Upper lobe of left lung (tissue), 6 donors: ENCODE data around the gene SCUBE1. TPM values are rescaled to one million over a fixed set of nuclear protein-coding genes. Genes with fewer than 3 reads are reported as not detected.

Experiments
- ATAC-seq, 2 donors: fragments of 200-7000 bp; cut with Tn5 transposase; one replicate each; pipeline ENCODE4 v1.9.1; 2022; ENCODE audit warnings: mild to moderate bottlenecking in 2 of 2, moderate library complexity in 2 of 2; ENCODE audit not compliant: low FRiP score in 2 of 2
- DNase-seq, 2 donors: peaks; one replicate each; pipeline ENCODE4 v3.0.0-alpha.2; 2019 to 2020
- H3K27ac ChIP-seq, 4 donors: fragments of 200-600 bp; sonication (generic); one replicate each; pipeline ENCODE4 v1.5.1; 2016 to 2019
- H3K27me3 ChIP-seq, 4 donors: fragments of 200-600 bp; sonication (generic); one replicate each; pipeline ENCODE4 v1.5.1; 2017 to 2019
- H3K36me3 ChIP-seq, 4 donors: fragments of 200-600 bp; sonication (generic); one replicate each; pipeline ENCODE4 v1.5.1; 2016 to 2019
- H3K4me1 ChIP-seq, 4 donors: fragments of 200-600 bp; sonication (generic); one replicate each; pipeline ENCODE4 v1.5.1; 2018 to 2019
- H3K4me3 ChIP-seq, 4 donors: fragments of 200-600 bp; sonication (generic); one replicate each; pipeline ENCODE4 v1.5.1; 2017 to 2019; ENCODE audit warnings: mild to moderate bottlenecking in 2 of 4, moderate library complexity in 1 of 4
- H3K9me3 ChIP-seq, 4 donors: fragments of 200-600 bp; sonication (generic); one replicate each; pipeline ENCODE4 v1.5.1; 2018 to 2019
- EP300 ChIP-seq, 4 donors: sonication (generic); formaldehyde crosslinking; IDR thresholded peaks; one replicate each; pipeline ENCODE4 v1.5.1; 2017; ENCODE audit warnings: antibody characterized with exemption in 4 of 4, control low read depth in 2 of 4
- POLR2A ChIP-seq, 4 donors: fragments of 450-650 bp; IDR thresholded peaks; one replicate each; pipeline ENCODE4 v1.5.1; 2016 to 2017; ENCODE audit warnings: antibody characterized with exemption in 4 of 4, mild to moderate bottlenecking in 2 of 4
- POLR2AphosphoS5 ChIP-seq, 2 donors: sonication (generic); formaldehyde crosslinking; IDR thresholded peaks; one replicate each; pipeline ENCODE4 v1.5.1; 2017; ENCODE audit warnings: antibody characterized with exemption in 2 of 2
- WGBS, 2 donors: methylation state at CpG; one replicate each; pipeline ENCODE4 v1.1.5; 2017 to 2018; 5-methylcytosine and 5-hydroxymethylcytosine counted together
- total RNA-seq, 6 donors: library from RNA; depleted of rRNA in 4 of 6; stranded (reverse); fragments of >200 nt in 4 of 6; gene quantifications; one replicate each; pipeline versions ENCODE4 v1.1.0 to v1.2.1, GENCODE V29; 2016 to 2021
- TF ChIP-seq, protein P1 (sequence below), 6 experiments: fragments of 450-650 bp in 4 of 6; fragments of 200-600 bp in 2 of 6; sonication (generic) in 2 of 6; IDR thresholded peaks; one replicate each; pipeline ENCODE4 v1.5.1; 2016 to 2019; ENCODE audit warnings: antibody characterized with exemption in 6 of 6
- donor health status: DM: no; HTN: no; CAD: no; lungs with moderate emphysema.
- donor health status: DM: no; HTN: yes; CAD: no; lungs with severe emphysema.

Gene SCUBE1
- total RNA-seq, 6 donors from 2014 or later = 9.7 to 55.9 (median 20.8) TPM

DNA sequence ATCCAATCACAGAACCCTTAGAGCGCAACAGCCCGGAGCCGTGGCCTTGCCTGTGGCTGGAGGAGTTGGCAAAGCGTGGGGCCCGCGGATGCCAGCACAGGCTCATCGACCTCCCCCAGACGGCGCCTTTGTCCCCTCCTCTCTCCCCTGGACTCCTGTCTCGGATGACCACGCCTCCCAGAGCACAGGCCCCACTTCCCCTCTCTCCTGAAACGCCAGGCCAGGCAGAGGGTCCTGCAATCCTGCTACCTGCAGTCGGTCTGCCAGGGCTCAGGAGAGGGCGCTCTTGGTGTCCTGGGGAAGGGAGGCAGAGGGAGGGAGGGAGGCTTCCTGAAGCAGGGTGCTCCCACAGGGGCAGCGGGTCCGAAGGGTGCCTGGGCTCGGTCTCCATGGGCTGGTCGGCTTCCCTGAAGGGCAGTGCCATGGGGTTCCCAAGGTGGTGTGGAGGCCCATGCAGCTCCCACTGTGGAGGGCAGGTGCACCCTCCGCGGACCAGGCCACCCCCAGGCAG is 139.6 kb downstream of the SCUBE1 start:
- ATAC-seq = no peak
- Histone ChIP-seq H3K4me1 (peaks cover 0 to 4% (median 0%) of the 10 kb centered on the region in 4 donors), H3K27me3 (no peaks in the 10 kb centered on the region), H3K27ac (no peak overlapping the region), H3K4me3 (no peak overlapping the region), H3K9me3 (no peaks in the 10 kb centered on the region), H3K36me3 (peaks cover 0 to 3% (median 0%) of the 10 kb centered on the region in 4 donors)
- DNase-seq = peak in 1 of 2 donors; percentile 77
- WGBS, 2 donors = 71 to 72% methylated on average over 12 to 14 of the region's 20 CpGs
- TF ChIP-seq POLR2A (IDR thresholded peaks at IDR 0.05) = no peak
- TF ChIP-seq, protein P1, sequence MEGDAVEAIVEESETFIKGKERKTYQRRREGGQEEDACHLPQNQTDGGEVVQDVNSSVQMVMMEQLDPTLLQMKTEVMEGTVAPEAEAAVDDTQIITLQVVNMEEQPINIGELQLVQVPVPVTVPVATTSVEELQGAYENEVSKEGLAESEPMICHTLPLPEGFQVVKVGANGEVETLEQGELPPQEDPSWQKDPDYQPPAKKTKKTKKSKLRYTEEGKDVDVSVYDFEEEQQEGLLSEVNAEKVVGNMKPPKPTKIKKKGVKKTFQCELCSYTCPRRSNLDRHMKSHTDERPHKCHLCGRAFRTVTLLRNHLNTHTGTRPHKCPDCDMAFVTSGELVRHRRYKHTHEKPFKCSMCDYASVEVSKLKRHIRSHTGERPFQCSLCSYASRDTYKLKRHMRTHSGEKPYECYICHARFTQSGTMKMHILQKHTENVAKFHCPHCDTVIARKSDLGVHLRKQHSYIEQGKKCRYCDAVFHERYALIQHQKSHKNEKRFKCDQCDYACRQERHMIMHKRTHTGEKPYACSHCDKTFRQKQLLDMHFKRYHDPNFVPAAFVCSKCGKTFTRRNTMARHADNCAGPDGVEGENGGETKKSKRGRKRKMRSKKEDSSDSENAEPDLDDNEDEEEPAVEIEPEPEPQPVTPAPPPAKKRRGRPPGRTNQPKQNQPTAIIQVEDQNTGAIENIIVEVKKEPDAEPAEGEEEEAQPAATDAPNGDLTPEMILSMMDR (IDR thresholded peaks at IDR 0.05) = no peak
- no peak for TF ChIP-seq EP300 (IDR thresholded peaks at IDR 0.05)
- TF ChIP-seq POLR2AphosphoS5 (IDR thresholded peaks at IDR 0.05) = no peak

DNA sequence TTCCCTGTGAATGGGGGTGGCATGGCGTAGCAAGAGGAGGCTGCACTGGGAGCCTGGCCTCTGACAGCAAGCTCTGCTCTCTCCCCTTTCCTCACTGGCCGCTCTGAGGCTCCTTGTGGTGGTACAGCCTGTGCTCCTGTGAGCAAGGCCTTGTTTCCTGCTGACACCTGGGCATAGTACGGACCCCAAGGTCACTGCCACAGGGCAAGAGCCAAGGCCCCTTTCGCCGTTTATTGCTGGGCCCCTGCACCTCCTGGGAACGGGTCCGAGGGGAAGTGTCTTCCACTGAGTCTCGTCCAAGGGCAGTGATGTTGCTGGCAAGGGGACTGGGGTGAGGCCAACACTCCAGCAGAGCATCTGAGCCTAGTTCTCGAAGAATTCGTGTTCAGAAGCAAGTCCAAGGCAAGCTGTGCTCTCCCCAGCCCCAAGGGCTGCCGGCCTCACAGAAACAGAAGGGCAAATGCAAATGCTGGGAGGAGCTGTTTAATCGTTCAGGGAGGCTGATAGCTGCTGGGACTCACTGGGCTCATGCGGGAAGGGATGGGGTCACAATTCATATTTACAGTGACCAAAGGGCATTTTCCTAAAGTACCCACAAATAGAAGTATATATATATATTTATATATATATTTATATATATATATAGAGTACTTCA is 140.3 kb downstream of the SCUBE1 start:
- ATAC-seq = no peak
- H3K9me3 ChIP-seq = no peaks in the 10 kb centered on the region
- no peak for TF ChIP-seq POLR2AphosphoS5 (IDR thresholded peaks at IDR 0.05)
- TF ChIP-seq POLR2A (IDR thresholded peaks at IDR 0.05) = no peak
- TF ChIP-seq, protein P1 (IDR thresholded peaks at IDR 0.05) = no peak
- no peak for TF ChIP-seq EP300 (IDR thresholded peaks at IDR 0.05)
- DNase-seq = no peak
- 75 to 85% methylated on average over 7 to 13 of the region's 13 CpGs for WGBS, 2 donors
- no peak overlapping the region for H3K27ac ChIP-seq
- peaks cover 0 to 4% (median 0%) of the 10 kb centered on the region in 4 donors for H3K4me1 ChIP-seq
- no peak overlapping the region for H3K4me3 ChIP-seq
- H3K36me3 ChIP-seq = peaks cover 0 to 3% (median 0%) of the 10 kb centered on the region in 4 donors
- H3K27me3 ChIP-seq = no peaks in the 10 kb centered on the region

GRCh38 chr22:43202326-43202725 is 140.8 kb downstream of the SCUBE1 start:
- Histone ChIP-seq H3K9me3 (no peaks in the 10 kb centered on the region), H3K36me3 (peaks cover 0 to 3% (median 0%) of the 10 kb centered on the region in 4 donors), H3K27ac (no peak overlapping the region), H3K4me1 (peaks cover 0 to 4% (median 1%) of the 10 kb centered on the region in 4 donors), H3K27me3 (no peaks in the 10 kb centered on the region), H3K4me3 (no peak overlapping the region)
- no peak for ATAC-seq
- TF ChIP-seq POLR2AphosphoS5 (IDR thresholded peaks at IDR 0.05) = no peak
- TF ChIP-seq EP300 (IDR thresholded peaks at IDR 0.05) = no peak
- no peak for TF ChIP-seq POLR2A (IDR thresholded peaks at IDR 0.05)
- TF ChIP-seq, protein P1 (IDR thresholded peaks at IDR 0.05) = no peak
- DNase-seq = no peak
- 94 to 95% methylated on average over 9 to 10 of the region's 10 CpGs for WGBS, 2 donors

GRCh38 chr22:43201486-43202219 is 141.5 kb downstream of the SCUBE1 start:
- TF ChIP-seq EP300 (IDR thresholded peaks at IDR 0.05) = no peak
- TF ChIP-seq, protein P1 (IDR thresholded peaks at IDR 0.05) = no peak
- no peak for TF ChIP-seq POLR2A (IDR thresholded peaks at IDR 0.05)
- TF ChIP-seq POLR2AphosphoS5 (IDR thresholded peaks at IDR 0.05) = no peak
- Histone ChIP-seq H3K4me1 (peaks cover 0 to 6% (median under 1%) of the 10 kb centered on the region in 4 donors), H3K27me3 (no peaks in the 10 kb centered on the region), H3K4me3 (no peak overlapping the region), H3K9me3 (no peaks in the 10 kb centered on the region), H3K27ac (no peak overlapping the region), H3K36me3 (peaks cover 0 to 3% (median 0%) of the 10 kb centered on the region in 4 donors)
- ATAC-seq = no peak
- WGBS, 2 donors = 91 to 95% methylated on average over 14 to 25 of the region's 26 CpGs
- peak in 1 of 2 donors; percentile 74 for DNase-seq
